GM19468 (cell line): ENCODE data around the gene ANKRD13D.

Source experiments
- ATAC-seq: cut with Tn5 transposase; IDR thresholded peaks from one replicate; pipeline ENCODE4 v1.9.1; 2021; ENCODE audit warnings: mild to moderate bottlenecking, moderate library complexity, moderate number of reproducible peaks; ENCODE audit not compliant: unreplicated experiment; ENCODE audit errors: extremely low read depth

The ANKRD13D gene

GRCh38 chr11:67349928-67350465, 60.9 kb downstream of the ANKRD13D start:
- ATAC-seq = no peak

- ATAC-seq = no peak
Measured at GRCh38 chr11:67351275-67352005, 62.3 kb downstream of the ANKRD13D start.
